NCI-H2196 (cell line): ENCODE data around the gene CLDN15.

Source experiments
- DNase-seq: peaks from one replicate; lab custom pipeline; 2025; ENCODE audit not compliant: unreplicated experiment; lab: John Stamatoyannopoulos, UW

CLDN15 gene

DNA sequence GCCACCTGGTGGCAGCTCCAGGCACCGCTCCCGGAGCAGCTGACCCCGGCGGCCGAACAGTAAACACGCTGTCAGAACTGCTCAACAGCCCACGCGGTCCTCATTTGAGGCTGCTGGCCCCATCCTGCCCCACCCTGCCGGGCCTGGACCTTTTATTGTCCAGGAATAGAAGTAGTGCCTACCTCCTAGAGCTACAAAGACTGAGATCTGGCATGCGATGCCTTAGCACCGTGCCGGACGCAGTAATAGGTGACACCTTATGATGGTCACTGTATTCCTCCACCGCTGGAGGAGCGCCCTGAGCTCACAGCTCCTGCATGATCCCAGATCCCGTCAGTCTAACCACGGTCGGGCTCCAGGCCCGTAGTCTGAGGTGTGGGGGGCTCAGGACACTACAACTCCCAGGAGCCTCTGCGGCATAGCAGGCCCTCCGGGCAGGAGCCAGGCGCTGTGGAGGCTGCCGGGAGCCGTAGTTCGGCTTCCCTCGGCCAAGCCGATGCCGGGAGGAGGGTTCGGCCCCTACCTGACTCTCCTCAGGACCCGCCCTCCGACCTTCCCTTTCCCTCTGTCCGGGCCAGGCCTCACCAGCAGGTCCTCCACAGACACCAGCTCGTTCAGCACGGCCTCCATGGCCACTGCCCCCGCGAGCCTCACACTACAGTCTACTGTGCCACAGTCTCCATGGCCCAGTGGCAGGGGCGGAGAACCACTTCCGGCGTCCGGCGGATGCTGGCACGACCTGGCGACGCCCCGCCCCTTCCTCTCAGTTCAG, 7.0 kb upstream of the CLDN15 start, which contains the start of gene FIS1:
FIS1 (minus strand) TSS at position 707 of the 772 bp plus-strand sequence; CDS start at position 630, 77 bp downstream.
- peak; percentile 95 for DNase-seq

DNA sequence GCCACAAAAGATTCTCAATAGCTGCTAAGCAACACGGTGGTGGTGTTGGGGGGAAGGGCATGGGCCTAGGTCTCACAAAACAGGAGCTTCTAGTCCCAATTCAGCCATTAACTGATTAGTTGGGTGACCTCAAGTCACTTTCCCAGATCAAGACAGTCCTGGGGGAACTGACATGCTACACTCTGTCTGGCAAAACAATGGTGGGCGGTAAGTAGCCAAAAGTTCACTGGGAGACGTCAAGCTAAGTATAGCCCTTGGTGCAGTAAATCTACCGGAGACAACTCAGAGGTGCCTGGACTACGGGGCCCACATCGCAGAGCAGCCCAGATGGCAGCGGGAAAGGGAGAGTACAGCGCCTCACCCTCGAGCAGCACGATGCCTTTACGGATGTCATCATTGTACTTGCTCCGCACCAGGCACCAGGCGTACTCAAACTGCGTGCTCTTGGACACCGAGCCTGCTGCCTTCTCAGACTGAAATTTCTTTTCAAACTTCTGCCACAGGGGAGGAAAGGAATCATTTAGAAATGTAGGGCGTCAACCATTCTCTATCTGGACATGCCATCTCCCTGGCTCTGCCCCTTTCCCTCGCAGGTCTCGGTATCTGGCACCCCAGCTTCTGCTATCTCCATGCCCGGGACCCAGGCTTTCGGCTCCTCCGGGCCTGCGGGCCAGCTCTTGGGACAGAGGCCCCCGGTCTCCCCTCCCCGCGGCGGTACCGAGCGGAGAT, 6.2 kb upstream of the CLDN15 start:
- DNase-seq, result no peak

- DNase-seq, result no peak
Observed at GRCh38 chr7:101241443-101242349, 4.1 kb upstream of the CLDN15 start.

- no peak for DNase-seq
Observed at GRCh38 chr7:101241015-101241363, 3.4 kb upstream of the CLDN15 start.

DNA sequence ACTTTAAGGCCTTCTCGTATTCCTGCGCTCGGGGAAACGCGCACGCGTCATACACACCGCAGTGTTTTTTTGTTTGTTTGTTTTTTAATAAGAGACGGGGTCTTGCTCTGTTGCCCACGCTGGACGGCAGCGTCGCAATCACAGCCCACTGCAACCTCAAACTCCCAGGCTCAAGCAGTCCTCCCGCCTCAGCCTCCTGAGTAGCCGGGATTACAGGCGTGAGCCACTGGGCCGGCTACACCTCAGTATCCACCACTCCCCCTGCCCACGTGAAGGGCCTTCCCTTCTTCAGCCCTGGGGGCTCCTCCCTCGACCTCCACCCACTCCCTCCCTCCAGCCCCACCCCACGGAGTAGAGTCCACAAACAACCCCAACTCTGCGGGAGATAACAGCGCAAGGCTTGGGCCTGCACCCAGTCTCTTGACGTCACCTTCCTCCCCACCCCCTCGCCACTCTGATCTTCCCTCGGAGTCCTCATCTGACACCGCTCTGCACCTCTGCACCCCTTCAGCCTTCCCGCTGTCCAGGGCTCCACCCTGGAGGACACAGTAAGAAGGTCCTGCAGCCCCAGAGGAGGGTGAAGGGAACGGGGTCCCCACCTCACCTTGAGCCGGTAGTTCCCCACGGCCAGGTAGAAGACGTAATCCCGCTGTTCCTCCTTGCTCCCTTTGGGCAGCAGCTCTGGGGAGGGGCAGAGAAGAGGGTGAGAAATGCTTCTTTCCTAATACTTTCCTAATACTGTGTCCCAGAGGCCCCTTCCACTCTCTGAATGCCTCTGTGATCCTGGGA, 2.8 kb upstream of the CLDN15 start:
- DNase-seq, result no peak

DNA sequence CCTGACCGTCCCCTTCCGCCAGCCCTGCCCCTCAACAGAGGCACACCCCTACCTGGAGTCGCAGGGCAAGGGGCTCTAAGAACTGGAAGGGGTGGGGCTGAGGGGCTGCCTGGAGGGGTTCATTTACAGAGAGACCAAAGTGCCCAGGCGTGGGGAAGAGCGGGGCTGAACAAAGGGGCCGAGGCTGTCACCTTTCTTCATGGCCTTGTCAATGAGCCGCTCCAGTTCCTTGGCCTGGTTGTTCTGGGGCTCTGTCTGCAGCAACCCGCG, 2.3 kb upstream of the CLDN15 start:
- no peak for DNase-seq

DNA sequence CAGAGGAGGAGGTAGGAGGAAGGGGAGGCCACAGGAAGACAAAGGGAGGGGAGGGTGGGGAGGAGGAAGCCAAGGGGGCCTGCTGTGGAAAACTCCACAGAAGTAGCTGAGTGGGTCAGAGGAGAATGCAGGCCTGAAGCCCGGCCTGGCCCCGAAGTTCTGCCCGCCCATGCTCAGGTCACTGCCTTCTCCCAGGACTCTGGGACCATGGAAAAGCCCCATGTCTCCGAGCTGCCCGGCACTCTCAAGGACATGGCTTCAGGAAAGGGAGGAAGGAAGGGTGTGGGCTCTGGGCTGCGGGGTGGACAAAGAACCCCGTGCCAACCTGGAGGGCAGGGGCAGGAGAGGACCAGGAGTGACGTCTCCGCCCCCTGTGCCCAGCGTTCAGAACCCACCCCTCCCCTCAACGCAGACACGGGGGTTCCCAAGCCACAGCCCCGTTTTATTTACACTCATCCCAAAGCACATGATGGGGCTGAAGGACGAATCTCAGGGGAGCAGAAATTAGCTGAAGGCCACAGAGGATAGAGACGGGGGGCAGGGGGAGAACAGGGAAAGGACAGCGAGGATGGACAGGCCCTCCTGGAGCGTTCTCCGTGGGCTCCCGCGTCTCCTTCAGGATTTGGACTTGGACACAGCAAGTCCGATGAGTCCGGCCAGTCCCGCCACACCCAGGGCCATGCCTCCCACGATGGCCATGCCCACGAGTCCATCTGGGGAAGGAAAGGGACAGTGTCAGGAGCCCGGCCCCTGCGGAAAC, 1.8 kb upstream of the CLDN15 start:
- no peak for DNase-seq

GRCh38 chr7:101238226-101239182, 902 bp upstream of the CLDN15 start:
- no peak for DNase-seq

GRCh38 chr7:101236292-101236835, 1.2 kb downstream of the CLDN15 start:
- no peak for DNase-seq

GRCh38 chr7:101235522-101235921, 2.1 kb downstream of the CLDN15 start:
- no peak for DNase-seq

- no peak for DNase-seq
Observed at GRCh38 chr7:101235050-101235449, 2.6 kb downstream of the CLDN15 start.

- DNase-seq, result no peak
Observed at GRCh38 chr7:101234636-101235035, 3.0 kb downstream of the CLDN15 start.

DNA sequence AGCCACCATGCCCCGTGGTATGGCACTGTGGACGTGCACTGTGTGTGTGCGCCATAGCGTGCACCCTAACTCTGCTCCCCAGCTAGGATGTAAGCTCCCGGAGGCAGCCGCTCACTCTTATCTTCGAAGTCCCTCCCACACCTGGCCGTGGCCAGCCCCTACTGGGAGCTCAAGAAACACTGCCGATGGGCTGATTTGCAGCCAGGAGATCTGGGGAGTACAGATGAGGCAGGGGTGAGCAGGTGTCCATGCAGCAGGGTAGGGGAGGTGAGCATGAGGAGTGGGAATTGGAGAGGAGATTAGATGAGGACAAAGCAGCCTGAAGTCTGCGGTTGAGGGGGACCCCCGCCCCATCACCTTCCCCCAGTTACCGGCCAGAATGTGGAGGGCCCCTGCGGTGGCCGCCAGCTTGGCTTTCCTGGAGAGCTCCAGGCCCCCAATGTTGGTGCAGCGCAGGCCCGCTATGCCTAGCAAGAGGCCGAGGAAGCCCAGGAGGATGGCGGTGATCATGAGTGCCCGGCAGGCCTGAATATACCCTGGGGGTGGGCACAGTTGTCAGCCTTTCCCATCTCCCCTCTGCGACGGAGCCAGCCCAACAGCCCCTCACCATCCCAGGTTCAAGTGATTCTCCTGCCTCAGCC, 3.6 kb downstream of the CLDN15 start:
- DNase-seq, result no peak

- peak; percentile 82 for DNase-seq
Observed at GRCh38 chr7:101232141-101232850, 5.3 kb downstream of the CLDN15 start.

DNA sequence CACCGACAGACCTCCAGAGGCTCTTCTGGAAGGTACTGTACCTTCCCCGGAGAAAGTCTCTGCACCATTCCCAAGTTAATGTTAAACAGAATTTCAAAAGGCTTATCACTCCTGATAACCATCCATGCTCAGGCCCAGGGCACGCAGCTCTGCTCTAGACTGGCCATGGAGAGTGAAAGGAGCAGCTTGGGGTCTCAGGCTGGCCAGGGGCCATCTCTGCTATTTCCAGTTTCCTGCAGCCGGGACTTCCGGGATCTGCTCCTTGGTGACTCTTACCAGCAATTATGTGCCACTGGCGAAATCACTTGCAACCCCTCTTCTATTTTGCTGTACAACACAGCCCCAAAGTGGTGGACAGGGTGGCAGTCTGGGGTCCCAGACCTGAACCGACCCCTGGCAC, 6.0 kb downstream of the CLDN15 start:
- no peak for DNase-seq

- DNase-seq, result no peak
Observed at GRCh38 chr7:101226721-101227120, 10.9 kb downstream of the CLDN15 start.

- no peak for DNase-seq
Observed at GRCh38 chr7:101225650-101226049, 12.0 kb downstream of the CLDN15 start.

GRCh38 chr7:101223528-101223927, 14.1 kb downstream of the CLDN15 start:
- DNase-seq, result no peak
